GM21786 (cell line): ENCODE measurements around the gene ADRB2.
"Not testable (repeated sequence)": the region's sequence is repeated elsewhere in the genome, so short reads cannot be mapped to it uniquely, and the experiment has no call there.

Experiments
- ATAC-seq: cut with Tn5 transposase; IDR thresholded peaks from one replicate; pipeline ENCODE4 v1.9.1; 2021; ENCODE audit not compliant: unreplicated experiment

Gene ADRB2

GRCh38 chr5:148855249-148856008 is 29.0 kb downstream of the ADRB2 start:
- ATAC-seq, result no peak

GRCh38 chr5:148856009-148856367 is 29.6 kb downstream of the ADRB2 start:
- no peak for ATAC-seq

DNA sequence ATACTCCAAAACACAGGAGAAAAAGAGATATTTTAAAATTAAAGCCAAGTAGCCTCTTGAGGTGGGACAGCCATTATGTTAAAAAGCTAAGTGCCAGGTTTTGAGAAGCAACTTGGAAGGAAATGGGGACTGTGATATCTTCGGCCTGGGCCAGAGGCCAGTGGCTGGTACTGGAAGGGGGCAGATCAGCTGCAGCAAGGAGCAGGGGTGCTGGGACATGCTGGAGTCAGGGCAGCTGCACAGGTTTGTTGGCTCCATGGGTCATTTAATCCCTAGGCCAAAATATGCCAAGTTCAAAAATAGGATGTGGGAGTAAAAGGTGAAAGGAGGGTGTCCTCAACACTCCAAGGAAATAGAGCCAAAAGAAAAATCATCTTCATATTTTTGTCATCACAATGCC is 30.0 kb downstream of the ADRB2 start:
- ATAC-seq, result no peak

- no peak for ATAC-seq
Observed at GRCh38 chr5:148857474-148857873, 31.1 kb downstream of the ADRB2 start.

- ATAC-seq, result no peak
Observed at GRCh38 chr5:148858106-148858505, 31.7 kb downstream of the ADRB2 start.

DNA sequence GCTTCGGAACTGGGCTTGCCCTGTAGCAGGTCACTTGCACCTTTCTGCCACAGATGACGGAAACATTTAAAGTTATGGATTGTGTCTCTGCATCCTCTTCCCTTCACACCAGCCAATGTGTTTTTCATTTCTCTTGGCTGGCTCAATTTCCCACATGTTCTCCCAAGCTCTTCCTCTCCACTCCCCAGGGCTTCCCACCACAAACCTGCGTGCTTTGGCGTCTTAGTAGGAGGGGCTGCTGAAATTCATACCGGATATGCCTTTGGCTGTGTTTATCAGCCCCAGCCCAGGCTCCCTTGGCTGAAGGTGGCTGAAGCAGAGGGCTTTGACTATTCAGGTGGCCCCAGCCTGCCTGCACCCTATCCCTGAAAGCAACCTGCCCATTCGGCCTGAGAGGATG is 32.1 kb downstream of the ADRB2 start:
- no peak for ATAC-seq

DNA sequence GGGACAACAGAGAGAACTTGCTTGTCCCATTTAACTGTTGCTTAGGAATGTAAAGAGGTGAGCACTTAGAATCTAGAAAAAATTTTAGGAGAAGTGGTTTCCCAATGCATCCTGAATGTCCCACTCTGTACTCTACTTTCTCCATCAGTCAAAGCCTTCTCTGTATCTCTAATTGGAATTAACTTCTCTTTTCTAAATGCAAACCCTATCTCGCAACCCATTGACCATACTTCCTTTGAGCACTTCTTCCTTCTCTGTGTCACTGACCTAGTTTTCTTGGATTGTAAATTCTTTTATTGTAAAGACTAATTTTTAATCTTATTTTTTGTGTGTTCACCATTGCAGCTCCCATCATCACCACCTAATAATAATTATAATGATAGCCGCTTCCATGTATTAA is 33.3 kb downstream of the ADRB2 start:
- ATAC-seq, result no peak

GRCh38 chr5:148860599-148860998 is 34.2 kb downstream of the ADRB2 start:
- no peak for ATAC-seq

GRCh38 chr5:148861088-148861487 is 34.7 kb downstream of the ADRB2 start:
- no peak for ATAC-seq

- no peak for ATAC-seq
Observed at GRCh38 chr5:148861696-148862095, 35.3 kb downstream of the ADRB2 start.

- no peak for ATAC-seq
Observed at GRCh38 chr5:148864113-148864841, 37.9 kb downstream of the ADRB2 start.

DNA sequence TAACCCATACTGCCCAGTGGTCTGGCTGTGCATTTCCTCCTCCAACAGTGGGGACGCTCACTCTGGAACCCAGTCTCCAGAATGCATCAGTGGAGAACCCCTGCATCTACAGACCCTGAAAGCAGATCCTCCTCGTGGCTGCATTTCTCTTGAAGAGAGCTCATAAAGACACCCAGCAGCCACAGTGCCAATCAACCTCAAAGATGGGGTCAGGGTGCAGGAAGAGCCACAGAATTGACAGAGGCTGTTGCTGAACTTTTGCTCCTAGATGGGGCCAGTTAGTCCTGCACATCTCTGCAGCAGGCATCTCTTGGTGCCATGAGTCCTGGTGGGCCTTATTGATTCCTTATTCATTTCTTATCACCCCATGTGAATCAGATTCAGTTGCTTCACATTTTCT is 39.6 kb downstream of the ADRB2 start:
- no peak for ATAC-seq

DNA sequence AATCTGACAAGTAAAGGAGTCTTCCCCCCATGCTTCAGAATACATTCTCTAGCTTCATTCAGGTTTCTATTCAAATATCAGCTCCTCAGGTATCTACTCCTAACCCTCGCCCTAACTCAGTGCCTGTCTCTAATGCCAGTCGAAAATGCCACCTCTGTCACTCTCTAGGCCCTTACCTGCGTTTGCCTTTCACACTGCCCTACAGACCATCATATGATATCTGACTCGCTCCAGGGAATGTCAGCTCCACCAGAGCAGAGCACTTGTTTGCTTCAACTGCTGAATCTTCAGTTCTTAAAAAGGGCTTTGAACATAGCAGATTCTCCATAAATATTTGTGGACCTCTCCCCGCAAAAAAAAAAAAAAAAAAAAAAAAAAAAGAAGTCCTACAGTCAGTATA is 46.7 kb downstream of the ADRB2 start:
- ATAC-seq, result no peak

- no peak for ATAC-seq
Observed at GRCh38 chr5:148873690-148874485, 47.5 kb downstream of the ADRB2 start.

GRCh38 chr5:148875205-148875875 is 48.9 kb downstream of the ADRB2 start:
- ATAC-seq, result no peak

- not testable (repeated sequence) for ATAC-seq
Observed at GRCh38 chr5:148877436-148877835, 51.0 kb downstream of the ADRB2 start.
